SKM-1 (cell line): ENCODE results near the gene ZNF653.
"Not testable (repeated sequence)": the region's sequence is repeated elsewhere in the genome, so short reads cannot be mapped to it uniquely, and the experiment has no call there.

Source experiments
- DNase-seq: peaks from one replicate; lab custom pipeline; 2025; ENCODE audit not compliant: unreplicated experiment; lab: John Stamatoyannopoulos, UW

ZNF653 gene

GRCh38 chr19:11434703-11435056 lies 71.0 kb downstream of the ZNF653 start:
- no peak for DNase-seq

- not testable (repeated sequence) for DNase-seq
Measured at GRCh38 chr19:11433526-11433925, 72.1 kb downstream of the ZNF653 start.
